BJ (cell line): ENCODE data around the gene FABP6. TPM values are rescaled to one million over a fixed set of nuclear protein-coding genes. Genes with fewer than 3 reads are reported as not detected.
"Not testable (repeated sequence)": the region's sequence is repeated elsewhere in the genome, so short reads cannot be mapped to it uniquely, and the experiment has no call there.

Experiments
- CTCF ChIA-PET: fragments of 350-600 bp; formaldehyde crosslinking; extraction: SDS; loops from one replicate; lab custom pipeline; 2021; ENCODE audit warnings: antibody characterized with exemption, inconsistent platforms; lab: Yijun Ruan, JAX
- POLR2A ChIA-PET: fragments of 300-600 bp; sonication (Branson Sonifier 250); formaldehyde crosslinking; extraction: SDS; loops from one replicate; lab custom pipeline; 2021; ENCODE audit warnings: antibody characterized with exemption; lab: Charles Lee
- DNase-seq: peaks from one replicate; pipeline ENCODE4 v3.0.0-alpha.2; 2011; ENCODE audit warnings: low read depth
- H3K27me3 ChIP-seq: 2 replicates; pipeline ENCODE4 v1.6.0; 2011; ENCODE audit warnings: low read length; ENCODE audit not compliant: control insufficient read depth, insufficient read depth
- H3K36me3 ChIP-seq: 2 replicates; pipeline ENCODE4 v1.5.1; 2011; ENCODE audit warnings: low read length; ENCODE audit not compliant: control insufficient read depth, insufficient read depth
- H3K4me3 ChIP-seq: 2 replicates; pipeline ENCODE4 v1.5.1; 2011; ENCODE audit warnings: low read depth, mild to moderate bottlenecking, control low read depth, low read length
- CTCF ChIP-seq: IDR thresholded peaks from 2 replicates; pipeline ENCODE4 v1.5.1; 2011; ENCODE audit warnings: low read depth, mild to moderate bottlenecking, control low read depth, inconsistent platforms, low read length, moderate library complexity; ENCODE audit not compliant: insufficient read depth
- polyA plus RNA-seq: library from polyadenylated mRNA; depleted of rRNA; stranded (reverse); fragments of >200 nt; gene quantifications from 2 replicates; pipeline ENCODE4 v1.2.3, GENCODE V29; 2011

Gene FABP6
- polyA plus RNA-seq, 1 experiment: not detected

GRCh38 chr5:160235731-160236130, 6.4 kb downstream of the FABP6 start:
- POLR2A ChIA-PET: no interaction called here
- CTCF ChIA-PET: interaction anchor here (0.5 kb wide), 1 partner anchor 11 kb away, joined by 3 read pairs; no protein-coding TSS in a partner anchor

GRCh38 chr5:160237571-160238093, 8.3 kb downstream of the FABP6 start:
- TF ChIP-seq CTCF: no peak
- H3K36me3 ChIP-seq: no peaks in the 10 kb centered on the region
- no peak overlapping the region for H3K4me3 ChIP-seq
- DNase-seq: no peak
- H3K27me3 ChIP-seq: peaks cover 4% of the 10 kb centered on the region
- CTCF ChIA-PET: interaction anchor here (1.1 to 1.3 kb wide), 2 partner anchors 13 to 153 kb away, joined by 3 to 4 read pairs; no protein-coding TSS in a partner anchor
- POLR2A ChIA-PET: no interaction called here

More at GRCh38 chr5:160235731-160236130, 6.4 kb downstream of the FABP6 start:
- no peak for TF ChIP-seq CTCF
- no peak overlapping the region for H3K4me3 ChIP-seq
- H3K36me3 ChIP-seq: no peaks in the 10 kb centered on the region
- peaks cover 4% of the 10 kb centered on the region for H3K27me3 ChIP-seq
- DNase-seq: no peak

- H3K27me3 ChIP-seq: peaks cover 4% of the 10 kb centered on the region
- CTCF ChIA-PET: interaction anchor here (1.0 kb wide), 1 partner anchor 14 kb away, joined by 4 read pairs; no protein-coding TSS in a partner anchor
- no peaks in the 10 kb centered on the region for H3K36me3 ChIP-seq
- POLR2A ChIA-PET: no interaction called here
- DNase-seq: no peak
- H3K4me3 ChIP-seq: no peak overlapping the region
- no peak for TF ChIP-seq CTCF
Observed at GRCh38 chr5:160240350-160240749, 11.0 kb downstream of the FABP6 start.

GRCh38 chr5:160242145-160242544, 12.8 kb downstream of the FABP6 start:
- Histone ChIP-seq H3K4me3 (no peak overlapping the region), H3K36me3 (no peaks in the 10 kb centered on the region), H3K27me3 (peaks cover 2% of the 10 kb centered on the region)
- DNase-seq: no peak
- ChIA-PET CTCF (interaction anchor here (0.6 kb wide), 1 partner anchor 16 kb away, joined by 3 read pairs; no protein-coding TSS in a partner anchor), POLR2A (no interaction called here)
- no peak for TF ChIP-seq CTCF

GRCh38 chr5:160245506-160246086, 16.3 kb downstream of the FABP6 start:
- TF ChIP-seq CTCF: no peak
- POLR2A ChIA-PET: no interaction called here
- DNase-seq: no peak
- CTCF ChIA-PET: no interaction called here
- Histone ChIP-seq H3K36me3 (no peaks in the 10 kb centered on the region), H3K4me3 (no peak overlapping the region), H3K27me3 (no peaks in the 10 kb centered on the region; the same call in 1 of the 2 replicates)

GRCh38 chr5:160249570-160249969, 20.3 kb downstream of the FABP6 start:
- H3K27me3 ChIP-seq, DNase-seq, POLR2A ChIA-PET, CTCF ChIA-PET, H3K4me3 ChIP-seq, H3K36me3 ChIP-seq: not testable (repeated sequence)
